MM.1S (cell line): Measurements from ENCODE around the gene RHEB.

Experiments
- CTCF ChIP-seq: fragments of 300-600 bp; sonication (generic); IDR thresholded peaks from 2 replicates; pipeline ENCODE4 v1.5.1; 2016; ENCODE audit warnings: antibody characterized with exemption, low read length, mixed read lengths
- EZH2 ChIP-seq: fragments of 300-600 bp; sonication (generic); optimal IDR thresholded peaks from 2 replicates; pipeline ENCODE3; 2017; ENCODE audit warnings: low read depth, mild to moderate bottlenecking, antibody characterized with exemption, low read length, mixed read lengths
- EZH2phosphoT487 ChIP-seq: fragments of 300-600 bp; sonication (generic); IDR thresholded peaks from 2 replicates; pipeline ENCODE4 v1.6.1; 2018; ENCODE audit warnings: antibody characterized with exemption, low read length

GRCh38 chr7:151460474-151460855 is 59.2 kb downstream of the RHEB start:
- TF ChIP-seq CTCF (no peak), EZH2 (no peak), EZH2phosphoT487 (no peak)
